Ovary (tissue), 3 donors: ENCODE data around the gene ACSL3.
"Not testable (repeated sequence)": the region's sequence is repeated elsewhere in the genome, so short reads cannot be mapped to it uniquely, and the experiment has no call there.

Experiments
- EP300 ChIP-seq: sonication (generic); formaldehyde crosslinking; IDR thresholded peaks from one replicate; pipeline ENCODE4 v1.6.1; 2017; ENCODE audit warnings: antibody characterized with exemption
- TF ChIP-seq, protein P1 (sequence below), 3 donors: fragments of 450-650 bp in 2 of 3; fragments of 200-600 bp in 1 of 3; IDR thresholded peaks; one replicate each; pipeline versions ENCODE4 v1.5.1 to v1.8.0; 2016 to 2022; ENCODE audit warnings: antibody characterized with exemption in 3 of 3, mild to moderate bottlenecking in 1 of 3
- donor health status: DM: no; HTN: no; CAD: no.

DNA sequence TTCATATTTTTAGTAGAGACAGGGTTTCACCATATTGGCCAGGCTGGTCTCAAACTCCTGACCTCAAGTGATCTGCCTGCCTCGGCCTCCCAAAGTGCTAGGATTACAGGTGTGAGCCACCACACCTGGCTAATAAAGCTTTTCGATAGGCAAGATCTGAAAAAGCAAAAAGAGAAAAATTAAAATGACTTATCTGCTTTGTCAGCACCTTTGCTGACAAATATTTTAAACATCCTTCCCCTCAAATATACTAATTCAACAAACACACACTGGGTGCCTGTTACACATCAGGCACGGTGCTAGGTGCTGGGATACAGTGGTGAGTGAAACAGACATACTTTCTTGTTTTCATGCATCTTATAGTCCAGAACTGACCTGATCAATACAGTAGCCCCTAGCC, 15.5 kb upstream of the ACSL3 start:
- TF ChIP-seq, protein P1, sequence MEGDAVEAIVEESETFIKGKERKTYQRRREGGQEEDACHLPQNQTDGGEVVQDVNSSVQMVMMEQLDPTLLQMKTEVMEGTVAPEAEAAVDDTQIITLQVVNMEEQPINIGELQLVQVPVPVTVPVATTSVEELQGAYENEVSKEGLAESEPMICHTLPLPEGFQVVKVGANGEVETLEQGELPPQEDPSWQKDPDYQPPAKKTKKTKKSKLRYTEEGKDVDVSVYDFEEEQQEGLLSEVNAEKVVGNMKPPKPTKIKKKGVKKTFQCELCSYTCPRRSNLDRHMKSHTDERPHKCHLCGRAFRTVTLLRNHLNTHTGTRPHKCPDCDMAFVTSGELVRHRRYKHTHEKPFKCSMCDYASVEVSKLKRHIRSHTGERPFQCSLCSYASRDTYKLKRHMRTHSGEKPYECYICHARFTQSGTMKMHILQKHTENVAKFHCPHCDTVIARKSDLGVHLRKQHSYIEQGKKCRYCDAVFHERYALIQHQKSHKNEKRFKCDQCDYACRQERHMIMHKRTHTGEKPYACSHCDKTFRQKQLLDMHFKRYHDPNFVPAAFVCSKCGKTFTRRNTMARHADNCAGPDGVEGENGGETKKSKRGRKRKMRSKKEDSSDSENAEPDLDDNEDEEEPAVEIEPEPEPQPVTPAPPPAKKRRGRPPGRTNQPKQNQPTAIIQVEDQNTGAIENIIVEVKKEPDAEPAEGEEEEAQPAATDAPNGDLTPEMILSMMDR (IDR thresholded peaks at IDR 0.05) = not testable (repeated sequence)
- TF ChIP-seq EP300 = not testable (repeated sequence)
